SK-N-SH (cell line): ENCODE results near the gene GLRA3.

Experiments
- CTCF ChIP-seq: fragments of 200-600 bp; sonication (generic); IDR thresholded peaks from 2 replicates; pipeline ENCODE4 v1.6.1; 2017; ENCODE audit warnings: antibody characterized with exemption, mild to moderate bottlenecking, moderate library complexity
- EP300 ChIP-seq, 2 experiments: IDR thresholded peaks; 2 replicates each; pipeline versions ENCODE4 v1.4.0 to v1.6.1; 2012; ENCODE audit warnings: borderline replicate concordance in 1 of 2, low read depth in 1 of 2, low read length in 1 of 2
- GABPA ChIP-seq: IDR thresholded peaks from 2 replicates; pipeline ENCODE4 v1.4.0; 2012; ENCODE audit warnings: low read depth, mild to moderate bottlenecking
- MAX ChIP-seq: IDR thresholded peaks from 2 replicates; pipeline ENCODE4 v1.4.0; 2012; ENCODE audit warnings: low read depth
- MXI1 ChIP-seq: IDR thresholded peaks from 2 replicates; pipeline ENCODE4 v1.6.1; 2012; ENCODE audit warnings: mild to moderate bottlenecking, low read depth, low read length, improper control_type of control experiment
- POLR2AphosphoS5 ChIP-seq: IDR thresholded peaks from 2 replicates; pipeline ENCODE4 v1.6.1; 2012; ENCODE audit warnings: low read depth, low read length
- RCOR1 ChIP-seq: fragments of 150-350 bp; IDR thresholded peaks from 2 replicates; pipeline ENCODE4 v1.6.1; 2017; ENCODE audit warnings: antibody characterized with exemption, low read length
- RFX5 ChIP-seq: IDR thresholded peaks from 2 replicates; pipeline ENCODE4 v1.6.1; 2012; ENCODE audit warnings: mild to moderate bottlenecking, improper control_type of control experiment, low read length
- SIN3A ChIP-seq: IDR thresholded peaks from 2 replicates; pipeline ENCODE4 v1.6.1; 2012; ENCODE audit warnings: low read depth, mild to moderate bottlenecking, low read length, moderate library complexity, borderline replicate concordance

GRCh38 chr4:174611792-174612191 is 217.3 kb downstream of the GLRA3 start:
- TF ChIP-seq RCOR1: no peak
- no peak for TF ChIP-seq CTCF
- TF ChIP-seq EP300 (IDR thresholded peaks at IDR 0.05; ENCODE audit: borderline replicate concordance in 1 of 2, low read depth in 1 of 2, low read length in 1 of 2): no peak
- TF ChIP-seq SIN3A: no peak
- no peak for TF ChIP-seq POLR2AphosphoS5
- no peak for TF ChIP-seq MAX
- no peak for TF ChIP-seq GABPA
- no peak for TF ChIP-seq MXI1
- no peak for TF ChIP-seq RFX5
